NCI-H146 (cell line): Measurements from ENCODE around the gene LMAN1L.

Source experiments
- DNase-seq: peaks from one replicate; lab custom pipeline; 2025; lab: John Stamatoyannopoulos, UW

Gene LMAN1L

GRCh38 chr15:74816624-74817369 lies 4.2 kb downstream of the LMAN1L start:
- DNase-seq: peak; percentile 56

GRCh38 chr15:74817370-74817737 lies 4.7 kb downstream of the LMAN1L start:
- peak; percentile 56 for DNase-seq

GRCh38 chr15:74820056-74820455 lies 7.4 kb downstream of the LMAN1L start:
- DNase-seq: no peak

GRCh38 chr15:74821091-74821789 lies 8.6 kb downstream of the LMAN1L start:
- peak; percentile 86 for DNase-seq

GRCh38 chr15:74821790-74822158 lies 9.1 kb downstream of the LMAN1L start:
- DNase-seq: no peak

GRCh38 chr15:74822233-74822632 lies 9.6 kb downstream of the LMAN1L start:
- DNase-seq: no peak

GRCh38 chr15:74823324-74823723 lies 10.7 kb downstream of the LMAN1L start:
- DNase-seq: no peak

GRCh38 chr15:74824976-74825375 lies 12.3 kb downstream of the LMAN1L start:
- no peak for DNase-seq

- no peak for DNase-seq
Observed at GRCh38 chr15:74825866-74826265, 13.2 kb downstream of the LMAN1L start.

GRCh38 chr15:74826364-74826819 lies 13.8 kb downstream of the LMAN1L start, which contains the start of gene CPLX3:
Gene CPLX3 (plus strand): TSS chr15:74826627. CDS start chr15:74826704, 77 bp downstream.
- DNase-seq: peak; percentile 17

GRCh38 chr15:74826921-74827320 lies 14.3 kb downstream of the LMAN1L start:
- no peak for DNase-seq

- DNase-seq: no peak
Observed at GRCh38 chr15:74827614-74828013, 15.0 kb downstream of the LMAN1L start.

- DNase-seq: no peak
Observed at GRCh38 chr15:74828835-74829234, 16.2 kb downstream of the LMAN1L start.

GRCh38 chr15:74829486-74829885 lies 16.9 kb downstream of the LMAN1L start:
- no peak for DNase-seq

- DNase-seq: no peak
Observed at GRCh38 chr15:74829991-74830390, 17.4 kb downstream of the LMAN1L start.

- DNase-seq: no peak
Observed at GRCh38 chr15:74830868-74831267, 18.2 kb downstream of the LMAN1L start.

- DNase-seq: no peak
Observed at GRCh38 chr15:74831813-74832495, 19.3 kb downstream of the LMAN1L start.

GRCh38 chr15:74832826-74833225 lies 20.2 kb downstream of the LMAN1L start:
- DNase-seq: no peak

- no peak for DNase-seq
Observed at GRCh38 chr15:74833376-74834107, 20.9 kb downstream of the LMAN1L start.

- DNase-seq: peak; percentile 17
Observed at GRCh38 chr15:74835312-74835823, 22.7 kb downstream of the LMAN1L start.

GRCh38 chr15:74836846-74837245 lies 24.2 kb downstream of the LMAN1L start:
- no peak for DNase-seq
